ENCODE data around the gene ALPI.
"Not testable (repeated sequence)": the region's sequence is repeated elsewhere in the genome, so short reads cannot be mapped to it uniquely, and the experiment has no call there.

The ALPI gene

DNA sequence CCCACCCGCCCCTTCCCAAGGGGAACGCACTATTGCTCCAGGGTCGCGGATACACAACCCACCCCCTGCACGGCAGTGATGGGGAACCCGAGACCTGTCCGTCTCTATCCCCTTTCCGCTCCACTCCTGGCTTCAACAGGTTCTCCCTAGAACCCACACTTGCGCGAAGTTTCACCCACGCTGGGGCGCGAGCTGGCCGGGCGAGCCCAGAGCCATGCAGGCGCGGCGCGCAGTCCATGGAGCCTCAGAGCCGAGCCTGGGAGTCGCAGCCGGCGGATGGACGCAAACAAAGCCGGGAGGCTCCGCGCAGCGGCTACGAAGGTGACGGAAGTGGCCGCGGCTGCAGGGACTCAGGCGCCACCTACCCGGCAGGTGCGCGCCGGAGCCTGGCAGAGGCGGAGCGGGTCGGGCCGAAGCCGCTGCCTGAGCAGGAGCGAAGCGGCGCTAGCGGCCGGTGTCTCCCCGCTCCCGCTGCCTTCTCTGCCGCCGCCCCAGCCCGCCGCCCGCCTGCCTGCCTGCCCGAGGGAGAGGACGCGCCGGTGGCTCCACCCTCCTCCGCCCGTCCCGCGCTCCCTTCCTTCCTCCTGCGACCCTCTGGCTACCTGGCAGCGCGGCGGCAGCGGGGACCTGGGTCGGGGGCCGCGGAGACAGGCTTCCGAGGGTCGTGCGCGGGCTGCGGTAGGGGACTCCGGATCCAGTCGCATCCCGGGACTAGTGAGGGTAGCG is 35.3 kb upstream of the ALPI start:
- no peak for FAIRE-seq
- DNase-seq (ENCODE audit: low spot score) = no peak

DNA sequence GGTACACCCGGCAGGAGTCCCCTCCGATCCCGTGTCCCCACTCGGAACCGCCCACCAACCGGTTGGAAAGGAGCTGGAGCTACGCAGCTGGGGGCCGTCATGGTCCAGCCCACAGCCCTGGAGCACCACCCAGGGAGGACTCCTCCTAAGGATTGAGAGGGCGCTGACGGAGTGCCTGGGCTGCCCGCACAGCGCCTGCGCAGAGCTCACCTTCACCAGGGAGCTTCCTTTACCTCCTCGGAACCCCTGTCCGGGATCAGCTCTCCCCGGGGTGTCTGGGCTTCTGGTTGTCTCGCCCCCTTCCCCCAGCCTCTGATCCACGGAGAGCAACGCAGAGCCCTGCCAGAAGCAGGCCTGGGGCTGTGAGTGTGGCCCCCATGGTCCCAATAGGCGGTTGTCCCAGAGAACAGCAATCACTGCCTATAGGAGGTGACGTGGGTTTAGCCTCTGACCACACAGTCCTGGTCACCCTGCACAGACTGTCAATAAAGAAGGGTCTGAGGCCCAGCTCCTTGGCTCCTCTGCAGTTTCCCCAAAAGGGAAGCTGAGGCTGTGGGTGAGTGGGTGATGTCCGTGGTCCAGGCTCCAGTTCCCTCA is 34.7 kb upstream of the ALPI start:
- FAIRE-seq (no peak), DNase-seq (ENCODE audit: low spot score) (no peak)

DNA sequence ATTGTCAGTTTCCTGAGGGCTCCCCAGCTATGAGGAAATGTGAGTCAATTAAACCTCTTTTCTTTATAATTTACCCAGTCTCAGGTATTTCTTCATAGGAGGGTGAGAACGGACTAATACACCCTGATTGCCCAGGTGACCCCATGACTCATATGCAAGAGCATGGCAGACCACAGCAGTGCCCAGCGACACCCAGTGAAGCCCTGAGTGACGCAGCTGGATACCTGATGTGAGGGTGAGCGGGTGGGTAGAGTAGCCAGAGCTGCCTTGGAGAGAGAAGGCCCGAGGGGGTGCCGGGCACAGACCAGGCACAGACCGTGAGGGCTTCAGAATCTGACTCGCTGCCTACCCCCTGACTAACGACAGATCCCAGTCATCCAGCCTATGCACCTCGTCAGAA is 33.9 kb upstream of the ALPI start:
- FAIRE-seq = no peak
- no peak for DNase-seq (ENCODE audit: low spot score)

DNA sequence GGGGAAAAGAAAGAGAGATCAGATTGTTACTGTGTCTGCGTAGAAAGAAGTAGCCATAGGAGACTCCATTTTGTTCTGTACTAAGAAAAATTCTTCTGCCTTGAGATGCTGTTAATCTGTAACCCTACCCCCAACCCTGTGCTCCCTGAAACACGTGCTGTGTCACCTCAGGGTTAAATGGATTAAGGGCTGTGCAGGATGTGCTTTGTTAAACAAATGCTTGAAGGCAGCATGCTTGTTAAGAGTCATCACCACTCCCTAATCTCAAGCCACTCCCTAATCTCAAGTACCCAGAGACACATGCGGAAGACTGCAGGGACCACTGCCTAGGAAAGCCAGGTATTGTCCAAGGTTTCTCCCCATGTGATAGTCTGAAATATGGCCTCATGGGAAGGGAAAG is 33.0 kb upstream of the ALPI start:
- DNase-seq (ENCODE audit: low spot score); FAIRE-seq: not testable (repeated sequence)

DNA sequence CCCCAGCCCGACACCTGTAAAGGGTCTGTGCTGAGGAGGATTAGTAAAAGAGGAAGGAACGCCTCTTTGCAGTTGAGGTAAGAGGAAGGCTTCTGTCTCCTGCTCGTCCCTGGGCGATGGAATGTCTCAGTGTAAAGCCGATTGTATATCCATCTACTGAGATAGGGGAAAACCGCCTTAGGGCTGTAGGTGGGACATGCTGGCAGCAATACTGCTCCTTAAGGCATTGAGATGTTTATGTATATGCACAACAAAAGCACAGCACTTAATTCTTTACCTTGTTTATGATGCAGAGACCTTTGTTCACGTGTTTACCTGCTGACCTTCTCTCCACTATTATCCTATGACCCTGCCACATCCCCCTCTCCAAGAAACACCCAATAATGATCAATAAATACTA is 32.5 kb upstream of the ALPI start:
- not testable (repeated sequence) for DNase-seq (ENCODE audit: low spot score); FAIRE-seq

DNA sequence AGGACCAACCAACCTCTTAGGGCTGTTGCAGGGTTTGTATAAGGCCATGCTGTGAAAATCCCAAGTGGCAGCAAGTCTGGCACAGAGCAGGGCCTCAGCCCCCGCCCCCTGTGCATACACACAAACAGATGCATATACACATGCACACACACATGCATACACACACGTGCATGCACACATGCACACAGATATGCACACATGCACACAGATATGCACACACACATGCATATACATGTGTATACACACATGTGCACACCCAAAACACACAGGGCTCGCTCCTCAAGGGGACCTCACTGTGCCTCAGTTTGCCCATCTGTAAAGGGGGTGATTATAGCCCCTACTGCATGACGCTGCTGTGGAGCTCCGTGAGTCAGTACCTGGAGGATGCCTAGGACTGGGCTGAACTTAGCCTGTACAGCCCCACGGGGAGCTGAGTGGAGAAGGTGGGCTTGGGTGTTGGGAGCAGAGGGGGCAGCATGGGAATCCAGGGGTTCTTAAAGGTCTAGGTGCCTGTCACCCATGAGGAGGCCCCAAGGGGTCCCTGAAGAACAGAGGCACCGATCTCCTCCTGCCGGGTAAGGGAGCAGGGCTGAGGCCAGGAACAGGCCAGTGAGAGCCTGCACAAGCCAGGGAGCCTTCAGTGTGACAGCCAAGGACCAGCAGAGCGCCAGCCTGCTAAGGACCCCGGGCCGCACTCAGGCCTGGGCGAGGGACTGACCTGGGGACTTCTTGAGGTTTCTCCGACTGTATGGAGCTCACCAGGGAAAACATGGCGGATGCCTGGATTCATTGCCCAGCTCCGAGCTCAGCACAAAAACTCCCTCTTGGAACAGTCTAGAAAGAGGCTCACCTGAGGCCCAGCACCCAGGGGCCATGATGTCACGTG is 24.0 kb upstream of the ALPI start:
- no peak for DNase-seq (ENCODE audit: low spot score)
- no peak for FAIRE-seq

DNA sequence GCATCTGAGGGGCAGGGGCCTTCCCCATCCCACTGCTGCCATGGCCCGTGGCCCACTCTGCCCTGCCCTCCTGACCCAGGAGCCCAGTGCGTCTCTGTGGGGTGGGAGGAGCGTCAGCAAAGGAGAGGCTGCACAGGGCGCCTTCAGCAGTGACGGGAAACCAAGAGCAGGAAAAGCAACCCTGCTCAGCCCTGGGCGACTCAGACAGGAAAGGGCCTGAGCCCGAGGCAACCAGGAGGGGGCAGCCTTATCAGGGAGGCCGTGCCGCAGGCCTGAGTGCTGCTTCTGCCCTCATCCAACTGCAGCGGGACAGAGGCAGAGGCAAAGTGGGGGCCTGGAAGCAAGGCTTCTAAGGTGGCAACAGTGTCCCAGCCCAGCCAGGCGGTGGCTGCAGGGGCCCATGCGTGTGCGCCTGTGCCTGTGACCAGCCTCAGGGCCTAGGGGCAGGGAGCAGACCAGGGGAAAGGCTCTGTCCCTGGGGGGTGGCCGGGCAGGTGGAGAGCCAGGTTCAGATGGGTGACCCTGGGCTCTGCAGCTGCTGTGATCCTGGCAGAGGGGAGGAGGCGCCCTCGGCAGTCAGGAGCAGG is 23.3 kb upstream of the ALPI start:
- DNase-seq (ENCODE audit: low spot score) = no peak
- FAIRE-seq = no peak

DNA sequence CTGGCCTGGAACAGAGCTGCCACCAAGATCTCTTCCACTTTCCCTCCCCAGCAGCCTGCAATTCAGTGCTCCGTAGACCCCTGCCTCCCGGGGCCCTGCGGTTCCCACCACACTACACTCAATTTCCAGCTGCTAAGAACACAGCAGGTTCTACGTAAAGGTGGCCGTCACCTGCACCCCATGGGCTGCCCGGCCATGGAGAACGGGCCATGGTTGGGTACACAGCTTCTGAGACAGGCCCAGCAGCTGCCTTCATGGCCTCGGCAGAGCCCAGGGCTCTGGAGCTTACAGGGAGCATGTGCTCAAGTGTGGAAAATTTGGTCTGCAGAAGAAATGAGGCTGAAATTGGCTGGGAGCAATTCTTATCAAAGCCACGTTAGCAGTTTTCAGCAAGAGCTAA is 22.3 kb upstream of the ALPI start:
- DNase-seq (ENCODE audit: low spot score) = not testable (repeated sequence)
- peak; percentile 44 for FAIRE-seq

DNA sequence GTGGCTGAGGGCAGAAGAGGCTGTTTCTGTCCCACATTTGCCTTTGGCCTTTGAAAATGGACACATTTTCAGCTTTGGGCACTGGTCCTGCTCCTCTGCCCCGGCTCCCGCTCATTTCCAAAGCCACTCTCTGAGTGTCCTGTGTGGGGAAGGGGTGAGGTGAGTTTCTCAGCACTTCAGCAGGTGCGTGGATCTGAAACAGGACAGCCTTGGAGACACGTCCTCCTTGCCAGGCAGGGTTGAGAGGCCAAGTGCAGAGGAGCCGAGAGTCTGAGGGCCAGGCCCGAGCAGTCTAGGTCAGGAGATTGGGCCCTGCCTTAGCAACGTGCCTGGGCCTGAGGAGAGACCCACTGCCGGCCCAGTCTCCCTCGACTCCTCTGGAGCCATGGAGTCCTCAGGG is 21.9 kb upstream of the ALPI start:
- FAIRE-seq (no peak), DNase-seq (ENCODE audit: low spot score) (no peak)

DNA sequence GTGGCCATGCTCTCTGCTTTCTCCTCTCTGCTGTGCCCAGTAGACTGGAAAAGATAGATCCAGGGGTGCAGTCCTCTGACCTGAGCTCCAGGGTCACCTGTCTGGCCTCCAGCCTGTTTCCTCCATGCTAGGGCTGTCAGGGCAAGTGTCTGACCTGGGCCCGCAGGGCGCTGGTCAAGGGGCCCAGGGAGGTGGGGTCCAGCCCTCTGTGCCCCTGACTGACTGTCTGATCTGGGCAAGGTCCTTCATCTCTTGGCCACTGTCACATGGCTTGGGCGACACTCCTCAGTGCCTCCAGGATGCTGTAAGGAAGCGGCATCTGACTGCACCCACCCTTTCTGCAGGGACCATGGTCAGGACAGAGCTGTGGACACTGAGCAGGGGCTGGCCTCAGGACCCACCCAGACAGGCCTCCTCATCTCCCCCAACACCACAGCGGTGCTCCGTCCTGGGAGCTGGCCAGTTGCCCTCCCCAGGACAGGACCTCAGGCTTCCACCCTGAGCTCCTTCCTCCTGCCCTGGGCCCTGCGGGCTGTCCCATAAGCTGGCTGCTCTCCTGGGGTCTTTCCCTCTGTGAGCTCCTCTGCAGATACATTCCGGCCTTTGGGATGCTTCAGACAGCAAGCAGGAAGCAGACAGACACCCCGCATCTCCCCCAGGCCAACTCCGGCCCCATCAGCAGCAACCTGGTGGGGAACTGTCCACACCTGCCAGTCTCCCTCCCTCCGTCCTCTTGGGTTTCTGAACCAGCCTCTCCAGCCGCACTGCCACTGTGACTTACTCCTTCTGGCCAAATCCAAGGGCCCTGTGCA is 21.2 kb upstream of the ALPI start:
- DNase-seq (ENCODE audit: low spot score) (no peak), FAIRE-seq (no peak)

DNA sequence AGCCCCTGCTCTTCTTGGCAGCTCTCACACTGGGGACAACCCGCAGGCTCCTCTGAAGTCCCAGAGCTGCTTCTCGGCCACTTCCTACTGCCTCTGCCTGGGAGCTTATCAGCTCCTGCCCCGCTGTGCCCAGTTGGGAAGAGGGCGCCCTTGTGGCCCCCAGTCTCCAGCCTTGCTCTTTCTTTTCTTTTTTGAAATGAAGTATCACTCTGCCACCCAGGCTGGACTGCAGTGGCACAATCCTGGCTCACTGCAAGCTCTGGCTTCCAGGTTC is 20.6 kb upstream of the ALPI start:
- no peak for DNase-seq (ENCODE audit: low spot score)
- FAIRE-seq = no peak

DNA sequence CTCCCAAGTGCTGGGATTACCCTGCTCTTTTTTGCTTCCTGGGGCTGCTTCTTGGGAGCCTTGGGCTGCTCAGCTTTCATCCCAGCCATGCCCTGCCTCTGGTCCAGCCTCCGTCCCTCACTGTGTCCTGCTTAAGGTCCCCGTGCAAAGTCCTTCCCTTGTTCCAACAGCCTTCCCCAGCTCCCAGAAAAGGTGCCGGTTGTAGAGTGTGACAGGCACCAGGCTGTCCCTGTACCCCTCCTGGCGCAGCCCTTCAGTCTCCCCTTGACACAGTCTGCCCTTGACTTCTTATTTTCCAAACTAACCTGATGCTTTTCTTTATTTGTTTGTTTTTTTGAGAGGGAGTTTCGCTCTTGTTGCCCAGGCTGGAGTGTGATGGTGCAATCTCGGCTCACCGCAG is 20.1 kb upstream of the ALPI start:
- FAIRE-seq (no peak), DNase-seq (ENCODE audit: low spot score) (no peak)

DNA sequence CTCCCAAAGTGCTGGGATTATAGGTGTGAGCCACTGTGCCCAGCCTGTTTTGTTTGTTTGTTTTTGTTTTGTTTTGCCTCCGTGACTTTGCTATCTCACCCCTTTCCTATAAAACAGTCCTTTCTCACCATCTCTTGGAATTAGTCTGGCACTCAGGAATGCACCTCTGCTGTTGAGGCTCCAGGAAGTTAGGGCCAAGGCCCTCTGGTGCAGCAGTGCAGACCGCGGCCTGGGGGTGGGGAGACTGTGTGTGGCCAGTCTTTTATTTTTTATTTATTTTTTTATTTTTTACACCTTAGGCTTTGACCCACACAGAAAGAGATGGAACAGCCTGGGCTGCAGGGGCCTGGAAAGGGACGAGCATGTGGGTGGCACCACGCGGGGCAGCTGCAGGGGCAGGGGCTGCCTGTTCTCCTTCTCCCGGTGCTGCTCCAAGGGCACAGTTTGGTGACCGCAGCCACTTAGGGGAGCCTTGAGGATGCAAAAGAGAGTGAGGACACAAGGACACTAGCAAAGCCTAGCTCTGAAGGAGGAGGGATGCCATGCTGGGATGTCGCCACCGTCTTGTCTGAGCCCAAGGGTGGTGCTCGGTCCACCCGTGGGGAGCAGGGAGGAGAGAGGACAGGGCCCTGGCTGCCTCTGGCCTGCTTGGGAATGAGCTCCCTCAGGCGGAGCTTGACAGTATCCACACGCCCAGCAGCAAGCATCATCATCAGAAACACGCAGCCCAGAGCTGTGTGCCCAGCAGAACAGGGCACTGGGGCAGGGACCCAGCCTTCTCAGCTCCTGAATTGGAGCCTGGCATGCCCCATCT is 19.4 kb upstream of the ALPI start:
- FAIRE-seq (no peak), DNase-seq (ENCODE audit: low spot score) (no peak)

DNA sequence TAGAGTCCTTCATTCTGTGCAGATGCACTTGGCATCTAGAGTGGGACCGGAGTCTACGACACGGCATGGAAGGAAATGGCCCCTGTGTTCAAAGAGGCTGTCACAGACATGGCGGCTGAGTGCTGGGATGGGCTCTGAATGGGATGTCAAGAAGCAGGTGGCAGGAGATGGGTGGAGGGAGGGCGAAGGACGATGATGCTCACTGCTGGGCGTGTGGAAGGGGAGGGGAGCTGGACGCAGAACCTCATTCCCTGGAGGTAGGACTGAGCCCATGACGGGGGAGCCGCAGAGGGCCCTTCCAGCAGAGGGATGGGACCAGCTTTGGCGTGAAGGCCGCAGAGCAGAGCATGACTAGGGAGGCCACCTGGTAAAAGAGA is 18.8 kb upstream of the ALPI start:
- FAIRE-seq = no peak
- no peak for DNase-seq (ENCODE audit: low spot score)

DNA sequence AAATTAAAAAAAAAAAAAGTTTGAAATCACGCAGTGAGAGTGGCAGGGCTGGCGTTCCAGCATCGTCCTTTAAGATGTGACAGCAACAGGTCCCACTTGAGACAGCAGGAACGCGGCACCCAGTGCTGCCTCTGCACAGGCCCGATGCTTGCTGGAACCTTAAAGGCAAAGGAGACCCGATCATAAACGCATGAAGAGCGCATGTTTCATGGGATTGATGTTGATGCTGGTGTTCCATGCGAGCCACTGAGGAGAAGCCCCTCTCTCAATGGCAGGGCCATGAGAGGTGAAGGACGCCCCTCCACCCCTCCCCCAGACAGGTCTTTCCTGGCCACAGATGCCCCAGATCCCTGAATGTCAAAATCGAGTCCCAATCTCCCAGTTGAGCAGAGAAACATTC is 17.9 kb upstream of the ALPI start:
- FAIRE-seq (no peak), DNase-seq (ENCODE audit: low spot score) (no peak)

DNA sequence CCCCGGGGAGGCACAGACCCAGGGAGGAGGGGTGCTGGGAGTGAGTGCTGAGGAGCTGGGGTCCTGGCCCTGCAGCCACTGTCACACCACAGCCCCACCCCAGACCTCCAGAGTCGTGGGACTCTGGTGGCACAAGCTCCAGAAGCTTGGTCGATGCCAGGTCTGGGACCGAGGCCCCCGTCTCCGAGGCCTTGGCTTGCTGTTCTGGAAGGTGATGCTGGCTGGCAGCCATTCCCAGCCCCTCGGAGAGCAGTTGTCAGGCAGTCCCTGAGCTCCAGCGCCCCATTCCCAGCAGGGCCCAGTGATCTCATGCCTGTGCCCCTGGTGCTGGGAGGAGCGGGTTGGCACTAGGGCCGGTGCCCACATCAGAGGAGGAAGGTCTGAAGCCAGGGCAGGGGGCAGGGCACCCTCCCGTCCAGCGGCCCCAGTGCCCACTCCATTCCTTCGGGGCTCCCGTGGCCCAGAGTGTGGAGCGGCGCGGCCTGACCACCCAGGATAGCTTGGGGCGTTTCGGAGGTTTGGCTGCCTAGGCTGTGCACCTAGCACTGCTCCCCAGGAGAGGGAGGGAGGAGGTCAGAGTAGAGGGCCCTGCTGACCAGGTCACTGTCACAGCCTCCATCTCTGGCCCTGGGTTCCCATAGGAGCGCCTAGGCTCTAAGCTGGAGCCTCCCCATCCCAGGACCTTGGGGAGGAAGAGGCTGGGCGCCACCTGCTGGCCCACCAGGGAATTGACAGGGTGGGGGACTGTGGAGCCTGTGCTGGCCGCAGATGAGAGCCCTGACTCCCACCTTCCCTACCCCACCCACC is 16.8 kb upstream of the ALPI start:
- no peak for FAIRE-seq

DNA sequence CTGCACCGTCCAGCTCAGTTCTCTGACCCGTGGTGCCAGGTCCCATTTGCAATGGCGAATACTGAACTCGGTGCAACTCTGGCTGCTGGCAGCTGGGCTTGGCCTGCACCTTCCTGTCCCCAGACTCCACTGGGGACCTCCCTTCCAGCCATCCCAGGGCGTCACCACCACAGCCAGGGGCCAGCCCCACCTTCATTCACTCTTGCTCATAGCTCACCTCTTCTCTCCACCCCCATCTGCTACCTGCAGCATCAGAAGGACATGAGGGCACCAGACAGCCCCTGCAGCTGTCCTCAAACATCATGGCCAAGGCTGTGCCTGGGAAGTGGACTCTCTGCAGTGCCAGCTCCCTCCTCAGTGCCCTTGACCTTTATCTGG is 16.2 kb upstream of the ALPI start:
- FAIRE-seq = peak; percentile 9
- no peak for DNase-seq (ENCODE audit: low spot score)

More for the DNA sequence above, 16.8 kb upstream of the ALPI start:
- no peak for DNase-seq (ENCODE audit: low spot score)

DNA sequence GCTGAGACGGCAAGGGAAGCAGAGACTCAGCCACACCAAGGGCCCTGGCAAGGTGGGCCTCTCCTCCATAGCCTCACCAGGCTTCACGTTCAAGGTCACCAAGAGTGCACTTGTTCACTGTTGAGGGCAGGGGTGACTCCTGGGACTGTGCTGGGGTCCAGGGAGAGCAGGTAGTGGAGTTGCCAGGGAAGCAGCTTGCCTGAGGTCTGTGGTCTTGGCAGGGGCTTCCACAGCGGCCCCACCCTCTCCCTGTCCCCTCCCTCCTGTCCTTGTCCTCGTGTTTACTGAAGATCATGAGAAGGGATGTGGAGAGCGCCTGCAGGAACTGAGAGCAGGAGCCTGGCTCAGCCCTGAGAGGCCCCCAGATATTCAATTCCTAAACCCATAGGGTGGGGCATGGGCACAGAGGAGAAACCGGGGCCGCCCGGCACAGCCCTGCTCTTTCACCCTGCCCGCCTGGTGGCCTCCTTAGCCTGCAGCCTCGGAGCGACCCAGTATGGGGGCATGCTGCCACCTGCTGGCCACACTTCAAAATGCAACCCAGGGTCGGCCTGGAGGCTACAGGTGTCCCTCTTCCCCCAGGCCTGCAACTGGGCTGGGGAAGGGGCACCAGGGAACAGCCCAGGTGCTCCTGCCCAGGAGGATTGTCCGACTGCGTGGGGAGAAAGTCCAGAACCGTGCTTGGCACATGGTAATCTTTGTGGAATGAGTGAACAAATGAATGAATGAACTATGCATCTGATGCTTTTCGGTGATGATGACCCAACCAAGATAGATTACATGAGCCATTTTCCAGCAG is 15.5 kb upstream of the ALPI start:
- peak; percentile 81 for DNase-seq (ENCODE audit: low spot score)
- FAIRE-seq = peak; percentile 77

DNA sequence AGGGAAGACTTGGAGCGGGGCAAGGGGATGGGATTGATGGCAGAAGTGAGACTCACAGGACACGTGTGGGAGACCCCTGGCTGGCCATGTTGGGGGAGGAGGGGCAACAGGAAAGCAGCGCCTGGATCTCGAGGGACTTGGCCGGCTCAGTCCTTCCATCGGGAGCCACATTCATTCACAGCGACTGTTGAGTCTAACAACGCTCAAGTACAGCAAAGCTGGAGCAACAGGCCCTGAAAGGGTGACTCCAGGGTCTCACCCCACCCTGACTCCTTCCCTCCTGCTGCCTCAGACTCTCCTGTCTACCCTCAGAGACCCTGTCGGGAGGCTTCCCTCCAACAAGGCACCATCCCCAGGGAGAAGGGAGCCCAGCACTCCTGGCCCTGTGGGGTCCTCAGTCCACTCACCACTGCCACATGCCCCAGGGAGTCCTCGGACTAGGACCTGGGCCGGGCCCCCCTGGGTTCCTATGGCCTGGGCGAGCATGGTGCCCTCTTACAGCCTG is 14.8 kb upstream of the ALPI start:
- FAIRE-seq (no peak), DNase-seq (ENCODE audit: low spot score) (no peak)
